Esophagus squamous epithelium (tissue), 5 donors: ENCODE results near the gene SPDYE16. TPM values are rescaled to one million over a fixed set of nuclear protein-coding genes. Genes with fewer than 3 reads are reported as not detected.
"Not testable (repeated sequence)": the region's sequence is repeated elsewhere in the genome, so short reads cannot be mapped to it uniquely, and the experiment has no call there.

Experiments used
- DNase-seq: peaks from one replicate; lab custom pipeline; 2025; lab: John Stamatoyannopoulos, UW
- H3K27ac ChIP-seq, 4 donors: fragments of 200-600 bp; sonication (generic); one replicate each; pipeline ENCODE4 v1.5.1; 2016 to 2019; ENCODE audit warnings: mild to moderate bottlenecking in 1 of 4
- H3K27me3 ChIP-seq, 4 donors: fragments of 200-600 bp; sonication (generic); 1 replicate in 3 of 4; 2 replicates in 1 of 4; pipeline versions ENCODE4 v1.5.1 to v1.6.0; 2017 to 2021; ENCODE audit warnings: antibody characterized with exemption in 1 of 4
- H3K36me3 ChIP-seq, 3 donors: fragments of 200-600 bp; sonication (generic); one replicate each; pipeline ENCODE4 v1.5.1; 2016 to 2019
- H3K4me1 ChIP-seq, 3 donors: fragments of 200-600 bp; sonication (generic); one replicate each; pipeline ENCODE4 v1.5.1; 2017 to 2019
- H3K4me3 ChIP-seq, 4 donors: fragments of 200-600 bp; sonication (generic); 1 replicate in 3 of 4; 2 replicates in 1 of 4; pipeline ENCODE4 v1.5.1; 2016 to 2019; ENCODE audit warnings: mild to moderate bottlenecking in 2 of 4, moderate library complexity in 1 of 4
- H3K9me3 ChIP-seq, 3 donors: fragments of 200-600 bp; sonication (generic); one replicate each; pipeline ENCODE4 v1.5.1; 2016 to 2019
- WGBS, 2 donors: methylation state at CpG; one replicate each; pipeline ENCODE4 v1.1.5; 2018; 5-methylcytosine and 5-hydroxymethylcytosine counted together
- intact Hi-C: fragments of 100-400 bp; cut with DNase I; formaldehyde crosslinking; loops from one replicate; pipeline ENCODE4 v1.15.0; 2022
- total RNA-seq, 4 donors: library from RNA; depleted of rRNA; stranded (reverse); fragments of >200 nt; gene quantifications; one replicate each; pipeline ENCODE4 v1.1.0, GENCODE V29; 2016
- donor health status: DM: yes; HTN: yes; CAD: no.

Gene SPDYE16
- total RNA-seq, 4 donors from 2014 or later = not detected

DNA sequence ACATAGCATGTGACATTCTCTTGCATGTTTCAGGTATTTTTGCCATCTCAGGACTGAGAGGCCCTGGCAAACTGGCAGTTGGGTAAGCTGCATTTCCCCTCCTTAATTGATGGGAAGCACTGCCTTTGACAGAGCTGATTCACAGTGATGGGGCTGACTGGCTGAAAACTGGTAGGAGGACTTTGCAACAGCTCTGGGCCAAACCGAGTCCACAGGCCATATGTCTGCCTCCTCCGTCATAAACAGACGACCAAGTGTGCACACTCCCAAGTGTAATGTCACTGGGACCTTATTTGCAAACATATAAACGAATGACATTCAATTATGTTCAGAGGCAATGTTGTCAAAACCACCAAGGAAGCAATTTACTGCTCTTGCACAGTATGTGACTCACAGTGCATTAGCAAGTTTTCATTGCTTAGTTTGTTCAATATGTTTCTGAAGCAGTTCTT lies 27.3 kb upstream of the SPDYE16 start:
- WGBS, 2 donors = 51 to 73% methylated on average over 4 of the region's 4 CpGs
- intact Hi-C loops, H3K4me3 ChIP-seq, H3K27me3 ChIP-seq, H3K36me3 ChIP-seq, H3K4me1 ChIP-seq, DNase-seq, H3K9me3 ChIP-seq: not testable (repeated sequence)
- H3K27ac ChIP-seq = peak overlapping the region in 1 of 4 donors; percentile 13

DNA sequence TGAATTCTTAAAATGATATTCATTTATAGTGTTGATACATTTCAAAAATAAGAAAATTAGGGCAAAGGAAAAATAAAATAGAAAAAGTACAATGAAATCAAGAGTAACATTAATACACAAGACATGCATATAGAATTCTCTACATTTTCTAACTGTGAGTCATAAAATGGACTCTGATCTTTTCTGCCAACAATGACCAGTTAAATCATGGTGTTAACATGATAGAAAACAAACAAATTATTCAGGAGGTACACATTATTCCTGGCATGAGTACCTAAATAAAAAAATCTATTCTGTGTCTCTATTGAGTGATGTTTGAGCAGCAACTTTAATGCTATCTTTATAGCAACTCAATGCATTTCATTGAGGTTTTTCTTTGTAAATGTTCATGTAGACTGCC lies 25.6 kb upstream of the SPDYE16 start:
- H3K4me3 ChIP-seq, DNase-seq, intact Hi-C loops, H3K36me3 ChIP-seq, H3K4me1 ChIP-seq, H3K27me3 ChIP-seq, H3K27ac ChIP-seq, H3K9me3 ChIP-seq: not testable (repeated sequence)

DNA sequence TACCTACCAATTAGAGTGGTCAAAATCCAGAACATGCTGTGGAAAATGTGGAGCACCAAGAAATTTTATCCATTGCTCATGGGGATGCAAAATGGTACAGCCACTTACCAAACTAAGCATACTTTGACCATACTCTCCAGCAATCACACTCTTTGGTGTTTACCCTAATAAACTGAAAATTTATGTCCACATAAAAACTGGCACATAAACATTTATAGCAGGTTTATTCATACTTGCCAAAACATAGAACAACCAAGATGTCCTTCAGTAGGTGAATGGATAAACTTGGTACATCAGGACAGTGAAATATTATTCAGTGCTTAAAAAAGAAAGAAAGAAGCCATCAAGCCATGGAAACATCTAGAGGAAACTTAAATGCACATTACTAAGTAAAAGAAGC lies 24.7 kb upstream of the SPDYE16 start:
- H3K4me3 ChIP-seq, intact Hi-C loops, H3K4me1 ChIP-seq, H3K27me3 ChIP-seq, H3K36me3 ChIP-seq, H3K27ac ChIP-seq, DNase-seq, H3K9me3 ChIP-seq: not testable (repeated sequence)

DNA sequence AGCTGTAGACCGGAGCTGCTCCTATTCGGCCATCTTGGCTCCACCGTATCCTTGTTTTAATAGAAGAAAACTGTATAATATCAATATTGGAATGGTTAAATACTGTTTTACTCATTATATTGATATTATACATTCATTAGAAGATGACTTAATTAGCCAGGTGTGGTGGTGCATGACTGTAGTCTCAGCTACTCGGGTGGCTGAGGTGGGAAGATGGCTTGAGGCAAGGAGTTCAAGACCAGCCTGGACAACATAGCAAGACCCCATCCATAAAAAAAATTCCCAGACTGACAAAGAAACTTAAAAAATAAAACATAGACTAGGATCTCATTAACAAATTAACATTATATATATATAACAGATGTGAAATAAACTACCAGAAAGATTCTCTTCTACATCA lies 24.2 kb upstream of the SPDYE16 start:
- WGBS, 2 donors = 92 to 100% methylated on average over 1 of the region's 4 CpGs
- H3K4me3 ChIP-seq, H3K27ac ChIP-seq, H3K9me3 ChIP-seq, H3K36me3 ChIP-seq, DNase-seq, H3K27me3 ChIP-seq, H3K4me1 ChIP-seq, intact Hi-C loops: not testable (repeated sequence)

DNA sequence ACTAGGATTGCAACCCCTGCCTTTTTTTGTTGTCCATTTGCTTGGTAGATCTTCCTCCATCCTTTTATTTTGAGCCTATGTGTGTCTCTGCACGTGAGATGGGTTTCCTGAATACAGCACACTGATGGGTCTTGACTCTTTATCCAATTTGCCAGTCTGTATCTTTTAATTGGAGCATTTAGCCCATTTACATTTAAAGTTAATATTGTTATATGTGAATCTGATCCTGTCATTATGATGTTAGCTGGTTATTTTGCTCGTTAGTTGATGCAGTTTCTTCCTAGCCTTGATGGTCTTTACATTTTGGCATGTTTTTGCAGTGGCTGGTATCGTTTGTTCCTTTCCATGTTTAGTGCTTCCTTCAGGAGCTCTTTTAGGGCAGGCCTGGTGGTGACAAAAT lies 21.9 kb upstream of the SPDYE16 start:
- H3K4me3 ChIP-seq, H3K27ac ChIP-seq, H3K36me3 ChIP-seq, DNase-seq, H3K9me3 ChIP-seq, H3K4me1 ChIP-seq, H3K27me3 ChIP-seq, intact Hi-C loops: not testable (repeated sequence)
- WGBS, 2 donors = 80 to 100% methylated on average over 2 to 3 of the region's 3 CpGs

DNA sequence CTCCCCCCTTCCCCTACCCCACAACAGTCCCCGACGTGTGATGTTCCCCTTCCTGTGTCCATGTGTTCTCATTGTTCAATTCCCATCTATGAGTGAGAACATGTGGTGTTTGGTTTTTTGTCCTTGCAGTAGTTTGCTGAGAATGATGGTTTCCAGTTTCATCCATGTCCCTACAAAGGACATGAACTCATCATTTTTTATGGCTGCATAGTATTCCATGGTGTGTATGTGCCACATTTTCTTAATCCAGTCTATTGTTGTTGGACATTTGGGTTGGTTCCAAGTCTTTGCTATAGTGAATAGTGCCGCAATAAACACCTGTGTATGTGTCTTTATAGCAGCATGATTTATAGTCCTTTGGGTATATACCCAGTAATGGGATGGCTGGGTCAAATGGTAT lies 18.2 kb upstream of the SPDYE16 start:
- DNase-seq, H3K9me3 ChIP-seq, H3K27ac ChIP-seq, H3K27me3 ChIP-seq, H3K4me3 ChIP-seq, intact Hi-C loops: not testable (repeated sequence)
- peaks cover 0 to 10% (median 0%) of the 10 kb centered on the region in 3 donors for H3K36me3 ChIP-seq
- WGBS, 2 donors = 94 to 100% methylated on average over 2 to 3 of the region's 3 CpGs
- peaks cover 0 to 12% (median 0%) of the 10 kb centered on the region in 3 donors for H3K4me1 ChIP-seq

DNA sequence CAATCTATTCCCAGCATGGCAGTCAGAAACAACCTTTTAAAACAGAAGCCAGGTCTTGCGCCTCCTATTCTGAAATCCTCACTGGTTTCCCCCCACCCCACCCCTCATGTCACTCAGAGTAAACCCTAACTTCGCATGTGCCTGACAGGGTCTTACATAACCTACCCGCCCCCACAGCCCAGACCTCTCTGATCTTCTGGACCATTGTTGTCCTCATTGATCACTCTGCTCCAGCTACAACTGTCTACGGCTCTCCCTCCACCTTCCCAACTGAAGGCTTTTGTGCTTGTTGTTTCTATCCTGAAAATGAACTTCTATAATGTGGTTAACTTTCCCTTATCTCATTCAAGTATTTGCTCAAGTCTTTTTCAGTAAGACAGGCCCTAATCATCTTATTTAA lies 17.1 kb upstream of the SPDYE16 start:
- WGBS, 2 donors = 64 to 68% methylated on average over 2 of the region's 4 CpGs
- H3K4me1 ChIP-seq = peaks cover 0 to 12% (median 0%) of the 10 kb centered on the region in 3 donors
- H3K4me3 ChIP-seq, intact Hi-C loops, H3K9me3 ChIP-seq, H3K27ac ChIP-seq, H3K27me3 ChIP-seq, DNase-seq: not testable (repeated sequence)
- peaks cover 0 to 10% (median 0%) of the 10 kb centered on the region in 3 donors for H3K36me3 ChIP-seq

DNA sequence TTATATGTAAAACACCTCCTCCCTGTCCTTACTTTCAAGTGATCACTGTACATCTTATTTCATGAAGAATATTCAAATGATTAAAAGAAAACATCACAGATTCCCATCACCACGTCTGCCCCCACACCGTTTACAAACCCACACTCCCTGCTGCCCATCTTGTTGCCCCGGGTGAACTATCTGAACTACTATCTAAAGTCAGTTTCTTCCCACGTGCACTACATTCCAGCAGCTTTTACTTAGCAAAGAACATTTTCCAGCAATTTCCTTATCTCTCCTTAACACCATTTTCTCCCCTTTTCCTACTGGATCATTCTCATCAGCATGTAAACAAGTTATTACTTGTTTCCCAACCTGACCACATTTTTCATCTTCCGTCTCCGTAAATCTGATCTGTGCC lies 16.6 kb upstream of the SPDYE16 start:
- not testable (repeated sequence) for DNase-seq
- 27 to 29% methylated on average over 6 of the region's 6 CpGs for WGBS, 2 donors

DNA sequence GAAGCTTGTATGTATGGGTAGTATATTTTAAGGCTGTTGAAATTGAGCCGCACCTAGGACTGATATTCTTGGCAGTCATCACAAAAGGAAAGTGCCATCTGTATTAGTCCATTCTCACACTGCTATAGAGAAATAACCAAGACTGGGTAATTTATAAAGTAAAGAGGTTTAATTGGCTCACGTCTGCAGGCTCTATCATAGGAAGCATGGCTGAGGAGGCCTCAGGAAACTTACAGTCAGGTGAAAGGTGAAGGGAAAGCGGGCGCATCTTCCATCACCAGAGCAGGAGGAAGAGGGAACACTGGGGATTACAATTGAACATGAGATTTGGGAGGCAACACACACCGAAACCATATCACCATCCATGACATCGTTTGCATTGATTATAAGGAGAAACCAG lies 8.9 kb upstream of the SPDYE16 start:
- H3K27me3 ChIP-seq, H3K4me3 ChIP-seq, H3K9me3 ChIP-seq, DNase-seq, H3K27ac ChIP-seq, intact Hi-C loops: not testable (repeated sequence)
- Histone ChIP-seq H3K36me3 (peaks cover 0 to 14% (median 0%) of the 10 kb centered on the region in 3 donors), H3K4me1 (peaks cover 0 to 21% (median 0%) of the 10 kb centered on the region in 3 donors)
- 79 to 82% methylated on average over 6 of the region's 6 CpGs for WGBS, 2 donors

More for the DNA sequence above, 16.6 kb upstream of the SPDYE16 start:
- H3K27me3 ChIP-seq, intact Hi-C loops, H3K4me3 ChIP-seq, H3K27ac ChIP-seq, H3K9me3 ChIP-seq: not testable (repeated sequence)
- Histone ChIP-seq H3K36me3 (peaks cover 0 to 13% (median 0%) of the 10 kb centered on the region in 3 donors), H3K4me1 (peaks cover 0 to 12% (median 0%) of the 10 kb centered on the region in 3 donors)

DNA sequence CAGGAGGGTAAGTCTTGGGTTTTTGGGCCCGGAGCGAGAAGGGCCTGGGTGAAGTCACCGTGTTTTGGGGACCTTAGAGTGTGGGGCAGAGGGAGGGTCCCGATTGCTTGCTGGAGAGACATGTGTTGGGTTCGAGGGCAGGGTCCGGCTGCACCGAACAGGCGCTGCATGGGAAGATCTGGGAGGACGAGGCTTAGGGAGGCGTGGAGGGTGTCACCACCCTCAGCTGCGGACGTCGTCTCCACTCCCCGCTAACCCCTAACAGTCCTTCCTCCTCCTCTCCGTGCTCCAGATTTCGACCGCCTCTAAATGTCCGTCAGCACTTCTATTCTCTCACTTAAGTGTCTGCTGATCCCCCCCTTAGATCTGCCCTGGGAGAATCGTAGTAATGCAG lies 6.8 kb upstream of the SPDYE16 start:
- H3K9me3 ChIP-seq, intact Hi-C loops, DNase-seq, H3K27me3 ChIP-seq: not testable (repeated sequence)
- peak overlapping the region; percentile 90 to 98 (median 94) for H3K4me3 ChIP-seq
- H3K36me3 ChIP-seq = peaks cover 0 to 14% (median 0%) of the 10 kb centered on the region in 3 donors
- 0% methylated on average over 8 to 17 of the region's 19 CpGs for WGBS, 2 donors
- peaks cover 0 to 21% (median 0%) of the 10 kb centered on the region in 3 donors for H3K4me1 ChIP-seq
- H3K27ac ChIP-seq = peak overlapping the region; percentile 94 to 96 (median 95)
